H9 (cell line): ENCODE results near the gene SLC23A3. TPM values are rescaled to one million over a fixed set of nuclear protein-coding genes. Genes with fewer than 3 reads are reported as not detected.

Source experiments
- DNase-seq: peaks from one replicate; pipeline ENCODE4 v3.0.0-alpha.2; 2017
- H2AFZ ChIP-seq: one replicate; pipeline ENCODE4 v1.6.1; 2013; ENCODE audit warnings: mild to moderate bottlenecking, low read length, control low read depth, moderate library complexity
- H2AK5ac ChIP-seq: 2 replicates; pipeline ENCODE4 v1.6.1; 2013; ENCODE audit warnings: low read length, control low read depth, mixed read lengths; ENCODE audit not compliant: insufficient read length
- H2BK120ac ChIP-seq: one replicate; pipeline ENCODE4 v1.6.1; 2013; ENCODE audit warnings: low read depth, mild to moderate bottlenecking, low read length, control low read depth, inconsistent platforms; ENCODE audit not compliant: poor library complexity, severe bottlenecking
- H2BK12ac ChIP-seq: 2 replicates; pipeline ENCODE4 v1.6.1; 2013; ENCODE audit warnings: low read length, control low read depth, mixed read lengths, low read depth; ENCODE audit not compliant: insufficient read length
- H2BK15ac ChIP-seq: 2 replicates; pipeline ENCODE4 v1.6.1; 2013; ENCODE audit warnings: low read depth, low read length, control low read depth
- H2BK20ac ChIP-seq: one replicate; pipeline ENCODE4 v1.6.1; 2013; ENCODE audit warnings: low read depth, mild to moderate bottlenecking, low read length, control low read depth, inconsistent platforms; ENCODE audit not compliant: poor library complexity, severe bottlenecking
- H2BK5ac ChIP-seq: 2 replicates; pipeline ENCODE4 v1.6.1; 2013; ENCODE audit warnings: low read length, control low read depth, mixed read lengths; ENCODE audit not compliant: insufficient read length
- H3K14ac ChIP-seq: 2 replicates; pipeline ENCODE4 v1.6.1; 2013; ENCODE audit warnings: low read length, control low read depth; ENCODE audit not compliant: insufficient read depth
- H3K18ac ChIP-seq: 2 replicates; pipeline ENCODE4 v1.6.1; 2013; ENCODE audit warnings: low read depth, mild to moderate bottlenecking, mixed read lengths, low read length, control low read depth; ENCODE audit not compliant: insufficient read length
- H3K23ac ChIP-seq: 2 replicates; pipeline ENCODE4 v1.6.1; 2013; ENCODE audit warnings: low read length, control low read depth, mixed read lengths, low read depth; ENCODE audit not compliant: insufficient read length
- H3K23me2 ChIP-seq: 2 replicates; pipeline ENCODE4 v1.6.1; 2013; ENCODE audit warnings: low read depth, mild to moderate bottlenecking, mixed read lengths, low read length, control low read depth; ENCODE audit not compliant: insufficient read length, poor library complexity, severe bottlenecking
- H3K27ac ChIP-seq: 2 replicates; pipeline ENCODE4 v1.5.1; 2013; ENCODE audit warnings: low read length, control low read depth, mixed read lengths, low read depth; ENCODE audit not compliant: insufficient read length
- H3K27me3 ChIP-seq: 2 replicates; pipeline ENCODE4 v1.6.1; 2013; ENCODE audit warnings: low read length, control low read depth, inconsistent platforms; ENCODE audit not compliant: insufficient read depth
- H3K4ac ChIP-seq: 2 replicates; pipeline ENCODE4 v1.6.1; 2013; ENCODE audit warnings: low read depth, mild to moderate bottlenecking, control low read depth, inconsistent platforms, low read length, moderate library complexity
- H3K4me1 ChIP-seq: 2 replicates; pipeline ENCODE4 v1.6.1; 2013; ENCODE audit warnings: low read length, control low read depth, inconsistent platforms; ENCODE audit not compliant: insufficient read depth
- H3K4me2 ChIP-seq: 2 replicates; pipeline ENCODE4 v1.6.1; 2013; ENCODE audit warnings: low read length, control low read depth, mixed read lengths; ENCODE audit not compliant: insufficient read length, insufficient read depth
- H3K56ac ChIP-seq: 2 replicates; pipeline ENCODE4 v1.6.1; 2013; ENCODE audit warnings: low read depth, mild to moderate bottlenecking, mixed read lengths, low read length, control low read depth; ENCODE audit not compliant: insufficient read length
- H3K79me1 ChIP-seq: 2 replicates; pipeline ENCODE4 v1.6.1; 2013; ENCODE audit warnings: low read depth, mild to moderate bottlenecking, moderate library complexity, low read length, control low read depth, inconsistent platforms; ENCODE audit not compliant: insufficient read depth, poor library complexity, severe bottlenecking
- H3K79me2 ChIP-seq: 2 replicates; pipeline ENCODE4 v1.6.1; 2013; ENCODE audit warnings: low read length, control low read depth, inconsistent platforms; ENCODE audit not compliant: insufficient read depth
- H3K9ac ChIP-seq: 2 replicates; pipeline ENCODE4 v1.6.1; 2013; ENCODE audit warnings: low read length, control low read depth, mixed read lengths; ENCODE audit not compliant: insufficient read length; ENCODE audit errors: extremely low read depth
- H3K9me3 ChIP-seq: one replicate; pipeline ENCODE4 v1.6.1; 2013; ENCODE audit warnings: low read depth, low read length, inconsistent platforms; ENCODE audit not compliant: control insufficient read depth
- H3T11ph ChIP-seq: one replicate; pipeline ENCODE4 v1.6.1; 2013; ENCODE audit warnings: mild to moderate bottlenecking, low read length, control low read depth, inconsistent platforms
- H4K20me1 ChIP-seq: one replicate; pipeline ENCODE4 v1.6.1; 2013; ENCODE audit not compliant: control insufficient read depth, insufficient read length, insufficient read depth
- H4K5ac ChIP-seq: 2 replicates; pipeline ENCODE4 v1.6.1; 2013; ENCODE audit warnings: low read depth, mild to moderate bottlenecking, mixed read lengths, low read length, control low read depth; ENCODE audit not compliant: insufficient read length
- H4K8ac ChIP-seq: replicated peaks from 2 replicates; pipeline ENCODE4 v1.6.1; 2013; ENCODE audit warnings: low read length, control low read depth, mixed read lengths, low read depth; ENCODE audit not compliant: insufficient read length
- H4K91ac ChIP-seq: 2 replicates; pipeline ENCODE4 v1.6.1; 2013; ENCODE audit warnings: low read depth, mild to moderate bottlenecking, moderate library complexity, mixed read lengths, low read length, control low read depth; ENCODE audit not compliant: insufficient read length
- H3K27ac Mint-ChIP-seq, 3 experiments: 2 replicates in 2 of 3; 3 replicates in 1 of 3; pipeline ENCODE4 v1.8.0; 2020 to 2021; ENCODE audit warnings: mixed read lengths in 3 of 3, mild to moderate bottlenecking in 1 of 3, moderate library complexity in 1 of 3
- H3K27me3 Mint-ChIP-seq: 2 replicates; pipeline ENCODE4 v1.8.0; 2021; ENCODE audit warnings: low read depth, mild to moderate bottlenecking, moderate library complexity, mixed read lengths
- H3K36me3 Mint-ChIP-seq, 3 experiments: 2 replicates in 2 of 3; 3 replicates in 1 of 3; pipeline ENCODE4 v1.8.0; 2020 to 2021; ENCODE audit warnings: low read depth in 3 of 3, mixed read lengths in 3 of 3; ENCODE audit not compliant: insufficient read depth in 1 of 3
- H3K4me1 Mint-ChIP-seq, 2 experiments: 2 replicates each; pipeline ENCODE4 v1.8.0; 2020; ENCODE audit warnings: mixed read lengths in 2 of 2
- H3K4me3 Mint-ChIP-seq, 2 experiments: 2 replicates in 1 of 2; 3 replicates in 1 of 2; pipeline ENCODE4 v1.8.0; 2020 to 2021; ENCODE audit warnings: mild to moderate bottlenecking in 2 of 2, mixed read lengths in 2 of 2, moderate library complexity in 1 of 2
- H3K9me3 Mint-ChIP-seq, 2 experiments: 2 replicates in 1 of 2; 3 replicates in 1 of 2; pipeline ENCODE4 v1.8.0; 2020; ENCODE audit warnings: mild to moderate bottlenecking in 2 of 2, mixed read lengths in 2 of 2, moderate library complexity in 1 of 2
- WGBS: extraction: QIAGEN DNeasy Blood & Tissue Kit; methylation state at CpG from one replicate; pipeline ENCODE4 v1.1.7; 2013; ENCODE audit warnings: missing lambda C conversion rate, low lambda C conversion rate, mixed read lengths; ENCODE audit not compliant: insufficient read length; ENCODE audit errors: extremely low coverage; 5-methylcytosine and 5-hydroxymethylcytosine counted together
- total RNA-seq: library from RNA; stranded (reverse); gene quantifications from 2 replicates; pipeline ENCODE4 v1.2.1, GENCODE V29; 2021
- TF ChIP-seq, protein P1 (sequence below): fragments of 200-600 bp; sonication (generic); conservative IDR thresholded peaks from 3 replicates; pipeline ENCODE4 v1.8.0; 2021; ENCODE audit warnings: antibody characterized with exemption, mild to moderate bottlenecking

SLC23A3 gene
- total RNA-seq, 1 experiment from 2014 or later, result 1.2 TPM

DNA sequence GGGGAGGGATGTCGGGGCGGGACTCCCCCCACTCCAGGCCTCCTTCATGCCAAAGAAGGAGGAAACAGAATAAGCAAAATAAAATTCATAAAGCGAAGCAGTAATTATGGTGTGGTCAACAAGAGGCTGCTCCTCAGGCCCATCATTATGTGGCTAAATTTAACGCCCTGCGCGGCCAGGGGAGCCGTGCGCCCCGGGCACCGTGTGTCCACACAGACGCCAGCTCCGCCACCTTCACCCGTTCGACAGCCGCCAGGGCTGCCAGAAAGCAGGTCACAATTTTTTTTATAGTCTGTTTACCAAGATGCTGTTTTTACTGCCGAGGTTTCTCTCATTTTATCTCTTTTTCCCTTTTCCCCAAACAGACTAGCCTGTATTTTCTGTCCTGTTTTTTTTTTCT is 40.2 kb downstream of the SLC23A3 start:
- no peak overlapping the region; the same call in 1 of the 2 replicates for H2BK15ac ChIP-seq
- no peak overlapping the region for H3K14ac ChIP-seq
- no peak overlapping the region for H4K91ac ChIP-seq
- no peak overlapping the region for H2AFZ ChIP-seq
- H3K9me3 ChIP-seq, result no peaks in the 10 kb centered on the region
- no peak overlapping the region for H3K56ac ChIP-seq
- Mint-ChIP-seq H3K27me3 (no peaks in the 10 kb centered on the region), H3K4me3 (no peak overlapping the region), H3K9me3 (no peaks in the 10 kb centered on the region), H3K27ac (no peak overlapping the region), H3K4me1 (peaks cover 0 to 4% of the 10 kb centered on the region in 2 experiments; a peak in 2 of 4 replicates), H3K36me3 (no peaks in the 10 kb centered on the region)
- no peak overlapping the region for H4K8ac ChIP-seq
- H3K27me3 ChIP-seq, result no peaks in the 10 kb centered on the region
- no peak overlapping the region for H3K18ac ChIP-seq
- no peak overlapping the region for H2BK5ac ChIP-seq
- H2BK20ac ChIP-seq, result no peak overlapping the region
- no peaks in the 10 kb centered on the region for H4K20me1 ChIP-seq
- no peak overlapping the region for H3T11ph ChIP-seq
- H3K4me1 ChIP-seq, result peaks cover 2% of the 10 kb centered on the region; the same call in 1 of the 2 replicates
- H2BK120ac ChIP-seq, result no peak overlapping the region
- no peak overlapping the region for H4K5ac ChIP-seq
- H3K23ac ChIP-seq, result no peak overlapping the region
- no peak overlapping the region for H3K27ac ChIP-seq
- H3K9ac ChIP-seq, result no peak overlapping the region
- H2BK12ac ChIP-seq, result no peak overlapping the region
- WGBS, result no CpG with 5 or more reads among the region's 16 CpGs
- no peaks in the 10 kb centered on the region for H3K79me2 ChIP-seq
- TF ChIP-seq, protein P1, sequence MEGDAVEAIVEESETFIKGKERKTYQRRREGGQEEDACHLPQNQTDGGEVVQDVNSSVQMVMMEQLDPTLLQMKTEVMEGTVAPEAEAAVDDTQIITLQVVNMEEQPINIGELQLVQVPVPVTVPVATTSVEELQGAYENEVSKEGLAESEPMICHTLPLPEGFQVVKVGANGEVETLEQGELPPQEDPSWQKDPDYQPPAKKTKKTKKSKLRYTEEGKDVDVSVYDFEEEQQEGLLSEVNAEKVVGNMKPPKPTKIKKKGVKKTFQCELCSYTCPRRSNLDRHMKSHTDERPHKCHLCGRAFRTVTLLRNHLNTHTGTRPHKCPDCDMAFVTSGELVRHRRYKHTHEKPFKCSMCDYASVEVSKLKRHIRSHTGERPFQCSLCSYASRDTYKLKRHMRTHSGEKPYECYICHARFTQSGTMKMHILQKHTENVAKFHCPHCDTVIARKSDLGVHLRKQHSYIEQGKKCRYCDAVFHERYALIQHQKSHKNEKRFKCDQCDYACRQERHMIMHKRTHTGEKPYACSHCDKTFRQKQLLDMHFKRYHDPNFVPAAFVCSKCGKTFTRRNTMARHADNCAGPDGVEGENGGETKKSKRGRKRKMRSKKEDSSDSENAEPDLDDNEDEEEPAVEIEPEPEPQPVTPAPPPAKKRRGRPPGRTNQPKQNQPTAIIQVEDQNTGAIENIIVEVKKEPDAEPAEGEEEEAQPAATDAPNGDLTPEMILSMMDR, result no peak
- H2AK5ac ChIP-seq, result no peak overlapping the region
- H3K23me2 ChIP-seq, result no peaks in the 10 kb centered on the region
- DNase-seq, result no peak
- H3K4ac ChIP-seq, result no peak overlapping the region
- H3K4me2 ChIP-seq, result no peak overlapping the region
- no peaks in the 10 kb centered on the region for H3K79me1 ChIP-seq
